Activated CD8-positive, alpha-beta T cell treated with anti-CD3 and anti-CD28 coated beads, Interleukin-2, amount 10 ng/mL, durations not matched to agents 7 days and 5 days (primary cell): ENCODE measurements around the gene ESR1. TPM values are rescaled to one million over a fixed set of nuclear protein-coding genes. Genes with fewer than 3 reads are reported as not detected.

Experiments used
- ATAC-seq: fragments of 150-1000 bp; cut with Tn5 transposase; one replicate; pipeline ENCODE4 v1.10.0; 2021; ENCODE audit warnings: moderate library complexity
- CTCF ChIA-PET: fragments of 350-600 bp; sonication (Branson Sonifier 250); formaldehyde crosslinking; loops from one replicate; lab custom pipeline; 2021; ENCODE audit warnings: antibody characterized with exemption; lab: Charles Lee
- POLR2A ChIA-PET: fragments of 350-600 bp; sonication (Branson Sonifier 250); formaldehyde crosslinking; loops from one replicate; lab custom pipeline; 2021; ENCODE audit warnings: antibody characterized with exemption; lab: Charles Lee
- DNase-seq: peaks from one replicate; pipeline ENCODE4 v3.0.0-alpha.2; 2020
- H3K27ac Mint-ChIP-seq: one replicate; pipeline ENCODE4 v1.8.0; 2021; ENCODE audit warnings: mild to moderate bottlenecking, mixed read lengths
- H3K27me3 Mint-ChIP-seq: one replicate; pipeline ENCODE4 v1.8.0; 2021; ENCODE audit warnings: low read depth, mixed read lengths
- H3K36me3 Mint-ChIP-seq: one replicate; pipeline ENCODE4 v1.8.0; 2021; ENCODE audit warnings: low read depth, mixed read lengths
- H3K4me1 Mint-ChIP-seq: one replicate; pipeline ENCODE4 v1.8.0; 2021; ENCODE audit warnings: low read depth, mixed read lengths
- H3K4me3 Mint-ChIP-seq: one replicate; pipeline ENCODE4 v1.8.0; 2021; ENCODE audit warnings: mild to moderate bottlenecking, mixed read lengths
- H3K9me3 Mint-ChIP-seq: one replicate; pipeline ENCODE4 v1.8.0; 2022; ENCODE audit warnings: mixed read lengths; ENCODE audit not compliant: insufficient read depth
- total RNA-seq, 2 experiments: library from RNA; stranded (reverse); gene quantifications; one replicate each; pipeline ENCODE4 v1.2.3, GENCODE V29; 2021

ESR1 gene
- total RNA-seq, 2 experiments from 2014 or later: 0.47 to 0.71 TPM

DNA sequence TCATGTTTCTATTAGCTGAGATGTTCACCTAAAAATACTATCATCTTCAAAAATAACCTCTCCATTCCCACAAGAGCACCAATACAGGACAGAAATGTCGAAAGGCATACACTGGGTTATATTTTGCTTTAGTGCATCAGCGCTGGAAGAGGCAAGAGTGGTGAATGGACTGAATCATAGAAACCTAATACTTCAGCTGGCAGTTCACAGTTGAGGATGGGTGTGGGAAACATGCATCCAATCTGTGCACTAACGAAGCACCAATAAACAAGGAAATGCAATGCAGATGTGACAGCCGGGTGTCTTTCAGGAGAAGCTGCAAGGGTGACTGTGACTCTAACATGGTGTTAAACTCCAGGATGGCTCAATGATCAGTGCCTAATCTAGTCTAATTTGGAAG, 365.8 kb downstream of the ESR1 start:
- H3K4me1 Mint-ChIP-seq: peaks cover 24% of the 10 kb centered on the region
- no peaks in the 10 kb centered on the region for H3K27me3 Mint-ChIP-seq
- H3K36me3 Mint-ChIP-seq: peaks cover 67% of the 10 kb centered on the region
- POLR2A ChIA-PET: interaction anchor here (4.0 kb wide), 1 partner anchor 12 kb away, joined by 25 read pairs; no protein-coding TSS in a partner anchor
- CTCF ChIA-PET: interaction anchor here (0.8 to 1.8 kb wide), 2 partner anchors 12 to 94 kb away, joined by 4 to 5 read pairs; no protein-coding TSS in a partner anchor
- peak overlapping the region; percentile 34 for H3K27ac Mint-ChIP-seq
- H3K4me3 Mint-ChIP-seq: no peak overlapping the region
- DNase-seq (no peak), ATAC-seq (no peak)
- no peaks in the 10 kb centered on the region for H3K9me3 Mint-ChIP-seq

DNA sequence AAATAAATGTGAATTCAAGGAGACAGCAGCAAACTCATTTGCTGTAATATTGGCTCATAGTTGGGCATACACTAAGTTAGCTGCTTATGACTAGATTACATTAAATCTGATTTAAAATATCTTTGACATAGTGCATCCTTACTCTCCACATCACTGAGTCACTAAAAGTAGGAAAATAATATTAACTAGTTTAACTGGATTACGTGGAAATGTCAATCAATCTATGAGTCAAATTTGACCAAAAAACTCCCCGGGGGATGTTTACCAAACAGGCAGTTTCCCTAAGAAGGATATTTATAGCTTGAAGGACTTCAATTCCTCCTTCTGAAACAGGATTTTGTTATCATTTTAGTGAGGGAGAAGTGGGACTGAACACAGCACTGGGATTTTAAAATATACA, 366.5 kb downstream of the ESR1 start:
- H3K36me3 Mint-ChIP-seq: peaks cover 67% of the 10 kb centered on the region
- no peaks in the 10 kb centered on the region for H3K27me3 Mint-ChIP-seq
- H3K9me3 Mint-ChIP-seq: no peaks in the 10 kb centered on the region
- POLR2A ChIA-PET: no interaction called here
- ATAC-seq (no peak), DNase-seq (no peak)
- CTCF ChIA-PET: interaction anchor here (0.8 to 1.8 kb wide), 3 partner anchors 11 to 94 kb away, joined by 3 to 5 read pairs (median 4); no protein-coding TSS in a partner anchor
- H3K4me1 Mint-ChIP-seq: peaks cover 24% of the 10 kb centered on the region
- no peak overlapping the region for H3K4me3 Mint-ChIP-seq
- H3K27ac Mint-ChIP-seq: no peak overlapping the region

GRCh38 chr6:152176268-152176667, 368.8 kb downstream of the ESR1 start:
- H3K36me3 Mint-ChIP-seq: peaks cover 68% of the 10 kb centered on the region
- no peaks in the 10 kb centered on the region for H3K27me3 Mint-ChIP-seq
- DNase-seq (no peak), ATAC-seq (no peak)
- ChIA-PET POLR2A (interaction anchor here (1.5 kb wide), 1 partner anchor 8 kb away, joined by 4 read pairs; no protein-coding TSS in a partner anchor), CTCF (no interaction called here)
- H3K4me1 Mint-ChIP-seq: peaks cover 16% of the 10 kb centered on the region
- no peak overlapping the region for H3K4me3 Mint-ChIP-seq
- H3K9me3 Mint-ChIP-seq: no peaks in the 10 kb centered on the region
- H3K27ac Mint-ChIP-seq: no peak overlapping the region
